Cardiac fibroblast (primary cell): ENCODE measurements around the gene CXCL8.
A peak's percentile ranks its signal among the peaks of the same experiment; 100 is the strongest.

Experiments used
- DNase-seq, 2 donors: peaks; one replicate each; pipeline versions ENCODE4 v3.0.0 to v3.0.0-alpha.2; 2010; ENCODE audit warnings: low read depth in 2 of 2
- H3K4me3 ChIP-seq, 2 donors: replicated peaks in 1 of 2; 1 replicate in 1 of 2; 2 replicates in 1 of 2; pipeline ENCODE4 v1.5.1; 2011; ENCODE audit warnings: low read depth in 2 of 2, low read length in 2 of 2, mild to moderate bottlenecking in 2 of 2, moderate library complexity in 1 of 2
- TF ChIP-seq, protein P1 (sequence below): IDR thresholded peaks from one replicate; pipeline ENCODE4 v1.5.1; 2011; ENCODE audit warnings: low read depth, mild to moderate bottlenecking, low read length, inconsistent platforms

Gene CXCL8

DNA sequence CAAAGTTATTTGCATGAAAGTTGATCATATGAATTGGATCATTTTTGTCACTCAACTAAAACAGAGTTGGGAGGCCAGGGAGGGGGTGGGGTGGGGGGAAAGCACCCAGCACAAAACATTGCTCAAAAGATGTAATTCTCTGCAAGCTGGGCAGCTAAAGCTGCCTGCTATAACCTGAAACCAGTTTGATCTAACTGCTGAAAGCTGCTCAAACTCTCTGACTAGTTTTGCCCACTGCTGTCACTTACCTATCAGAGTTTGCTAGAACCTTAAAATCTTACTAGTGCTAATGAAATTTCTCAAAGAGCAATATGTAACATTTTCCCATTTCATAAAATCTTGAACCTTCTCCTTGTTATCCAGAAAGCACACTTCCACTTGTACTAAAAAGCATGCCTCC, 10.4 kb downstream of the CXCL8 start:
- TF ChIP-seq, protein P1, sequence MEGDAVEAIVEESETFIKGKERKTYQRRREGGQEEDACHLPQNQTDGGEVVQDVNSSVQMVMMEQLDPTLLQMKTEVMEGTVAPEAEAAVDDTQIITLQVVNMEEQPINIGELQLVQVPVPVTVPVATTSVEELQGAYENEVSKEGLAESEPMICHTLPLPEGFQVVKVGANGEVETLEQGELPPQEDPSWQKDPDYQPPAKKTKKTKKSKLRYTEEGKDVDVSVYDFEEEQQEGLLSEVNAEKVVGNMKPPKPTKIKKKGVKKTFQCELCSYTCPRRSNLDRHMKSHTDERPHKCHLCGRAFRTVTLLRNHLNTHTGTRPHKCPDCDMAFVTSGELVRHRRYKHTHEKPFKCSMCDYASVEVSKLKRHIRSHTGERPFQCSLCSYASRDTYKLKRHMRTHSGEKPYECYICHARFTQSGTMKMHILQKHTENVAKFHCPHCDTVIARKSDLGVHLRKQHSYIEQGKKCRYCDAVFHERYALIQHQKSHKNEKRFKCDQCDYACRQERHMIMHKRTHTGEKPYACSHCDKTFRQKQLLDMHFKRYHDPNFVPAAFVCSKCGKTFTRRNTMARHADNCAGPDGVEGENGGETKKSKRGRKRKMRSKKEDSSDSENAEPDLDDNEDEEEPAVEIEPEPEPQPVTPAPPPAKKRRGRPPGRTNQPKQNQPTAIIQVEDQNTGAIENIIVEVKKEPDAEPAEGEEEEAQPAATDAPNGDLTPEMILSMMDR = no peak
- DNase-seq = no peak
- no peak overlapping the region for H3K4me3 ChIP-seq

DNA sequence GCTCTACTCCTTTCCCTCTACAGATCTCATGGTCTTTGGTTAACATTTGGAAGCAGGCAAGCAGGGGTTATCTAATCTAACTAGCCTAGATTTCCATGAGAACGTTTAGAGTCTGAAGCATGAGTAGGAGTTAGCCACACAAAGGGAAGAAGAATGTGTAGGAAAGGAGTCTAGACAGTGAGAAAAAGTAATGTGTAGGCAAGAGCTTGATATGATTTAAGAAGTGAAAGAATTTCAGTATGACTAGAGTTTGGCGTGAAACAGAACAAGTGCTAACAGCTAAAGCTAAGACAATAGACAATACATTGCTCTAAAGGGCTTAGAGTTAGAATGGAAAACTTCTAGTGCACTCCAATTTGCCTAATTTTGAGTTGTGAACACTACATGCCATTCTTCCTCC, 10.8 kb downstream of the CXCL8 start:
- TF ChIP-seq, protein P1 = no peak
- H3K4me3 ChIP-seq = no peak overlapping the region
- DNase-seq = peak; percentile 39 to 47

DNA sequence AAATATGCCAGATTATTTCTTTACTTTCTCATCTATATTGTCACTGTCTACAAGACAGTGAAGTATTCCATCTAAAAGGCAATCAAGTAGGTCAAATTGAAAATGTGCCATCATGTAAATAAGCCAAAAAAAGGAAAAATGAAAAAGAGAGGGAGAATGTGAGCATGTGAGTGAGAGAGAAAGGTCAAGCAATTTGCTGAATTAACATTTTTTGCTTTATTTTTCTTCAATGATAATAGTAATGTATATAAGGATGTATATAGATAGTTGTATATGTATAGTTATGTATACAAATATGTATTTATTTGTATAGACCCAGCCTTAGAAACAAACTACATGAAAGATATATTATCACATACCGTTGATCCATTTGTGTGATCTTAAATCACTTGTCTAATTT, 11.5 kb downstream of the CXCL8 start:
- TF ChIP-seq, protein P1 = no peak
- H3K4me3 ChIP-seq = no peak overlapping the region

DNA sequence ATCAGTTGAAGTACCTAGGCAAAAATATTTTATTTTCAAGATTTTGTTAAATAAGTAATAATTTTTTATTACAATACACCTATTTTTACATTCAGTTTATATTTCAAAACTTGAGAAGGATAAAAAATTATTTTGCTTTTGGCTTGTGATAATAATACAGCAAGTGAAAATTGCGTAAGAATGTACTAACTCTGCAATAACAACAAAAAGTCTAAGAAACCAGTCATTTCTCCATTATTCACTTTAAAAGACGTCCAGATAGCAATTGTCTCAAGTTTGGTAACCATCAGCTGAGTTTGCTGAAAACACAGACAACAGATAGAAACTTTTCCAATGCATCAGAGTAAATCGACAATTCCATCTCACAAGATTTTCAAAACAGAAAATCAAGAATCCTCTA, 12.1 kb downstream of the CXCL8 start:
- DNase-seq = peak in 1 of 2 donors; percentile 67
- TF ChIP-seq, protein P1 = no peak
- H3K4me3 ChIP-seq = no peak overlapping the region

More for the DNA sequence above, 11.5 kb downstream of the CXCL8 start:
- DNase-seq = no peak

DNA sequence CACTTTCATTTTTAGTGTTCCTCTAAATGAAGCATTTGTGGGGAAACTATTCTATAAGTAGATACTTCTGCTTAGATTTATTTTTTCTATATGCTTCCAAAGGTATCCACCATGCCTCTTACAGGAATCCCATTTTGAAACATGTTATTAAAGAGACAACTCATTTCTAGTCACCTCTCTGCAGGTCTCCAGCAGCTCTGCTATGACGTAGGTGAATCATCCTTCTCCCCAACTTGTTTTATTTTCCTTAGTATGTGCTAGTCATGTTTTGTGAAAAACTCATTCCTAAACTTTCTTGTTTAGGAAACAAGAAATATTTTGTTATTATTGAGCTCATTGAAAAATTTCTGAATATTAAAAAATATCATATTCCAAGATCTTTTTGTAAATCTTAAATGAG, 12.8 kb downstream of the CXCL8 start:
- DNase-seq = peak in 1 of 2 donors; percentile 65
- H3K4me3 ChIP-seq = no peak overlapping the region
- TF ChIP-seq, protein P1 = no peak

DNA sequence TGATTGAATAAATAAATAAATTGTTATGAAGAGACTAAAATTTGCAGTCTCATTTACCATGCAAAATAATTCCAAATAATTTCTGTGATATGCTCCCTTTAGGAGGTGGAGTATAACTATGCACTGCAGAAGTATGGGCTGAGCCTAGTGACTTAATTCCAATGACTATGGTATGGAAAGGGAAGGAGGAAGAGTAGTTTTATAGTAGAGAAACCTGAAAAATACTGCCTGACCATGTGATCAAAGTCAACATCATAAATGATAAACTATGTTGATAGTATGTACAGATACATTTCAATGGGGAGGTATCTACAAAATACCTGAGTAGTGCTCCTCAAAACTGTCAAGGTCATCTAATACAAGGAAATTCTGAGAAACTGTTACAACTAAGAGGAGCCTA, 14.6 kb downstream of the CXCL8 start:
- H3K4me3 ChIP-seq = no peak overlapping the region
- TF ChIP-seq, protein P1 = no peak
- DNase-seq = no peak

DNA sequence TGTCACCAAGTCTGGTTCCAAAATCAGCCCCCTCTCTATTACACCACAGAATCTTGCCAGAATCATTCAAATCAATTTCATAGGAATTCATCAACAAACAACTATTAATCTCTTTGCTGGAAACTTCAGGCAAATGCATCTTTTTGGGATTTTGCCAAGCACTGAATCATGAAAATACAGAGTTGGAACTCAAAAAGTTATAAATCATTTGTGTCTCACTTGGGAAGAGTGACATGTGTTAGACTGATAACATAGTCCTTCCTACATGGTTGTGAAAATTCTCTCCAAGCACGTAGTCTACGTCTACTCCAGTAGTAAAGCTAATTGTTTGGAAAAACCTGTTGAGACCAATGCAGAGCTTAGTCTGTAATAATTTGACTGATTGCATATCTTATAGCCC, 19.0 kb downstream of the CXCL8 start:
- no peak overlapping the region for H3K4me3 ChIP-seq
- TF ChIP-seq, protein P1 = no peak
- peak in 1 of 2 donors; percentile 50 for DNase-seq
